Measurements from ENCODE around the gene KANSL1.

Gene KANSL1

DNA sequence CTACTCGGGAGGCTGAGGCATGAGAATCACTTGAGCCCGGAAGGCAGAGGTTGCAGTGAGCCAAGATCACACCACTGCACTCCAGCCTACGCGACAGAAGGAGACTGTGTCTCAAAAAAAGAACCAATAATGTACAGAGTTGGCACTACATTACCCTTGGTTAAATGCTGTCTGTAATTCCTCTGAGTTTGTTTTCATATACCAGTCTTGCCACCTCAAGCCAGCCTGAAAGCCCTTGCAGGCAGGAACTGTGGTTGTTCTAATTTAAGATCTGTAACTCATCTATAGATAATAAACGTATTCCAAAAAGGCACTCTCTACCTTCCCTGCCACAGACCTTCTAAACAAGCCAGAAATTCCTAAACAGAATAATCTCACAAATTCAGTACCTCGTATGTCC is 4.3 kb upstream of the KANSL1 start:
- no peak overlapping the region for H3K4me3 ChIP-seq (ENCODE audit: low read length)
- no peaks in the 10 kb centered on the region for H3K27me3 ChIP-seq (ENCODE audit: control insufficient read depth, low read length)
- no peak overlapping the region for H3K27ac ChIP-seq (ENCODE audit: low read depth, low read length)
- H3F3A ChIP-seq (ENCODE audit: control insufficient read depth, insufficient read depth) = peaks cover 36% of the 10 kb centered on the region
- peaks cover 8% of the 10 kb centered on the region for H3K36me3 ChIP-seq (ENCODE audit: control insufficient read depth, low read length)
- peaks cover 8% of the 10 kb centered on the region; the same call in 1 of the 2 replicates for H4K20me1 ChIP-seq (ENCODE audit: control insufficient read depth, insufficient read depth, low read depth, low read length)
- H3K9me2 ChIP-seq (replicated peaks; ENCODE audit: control insufficient read depth, low read length) = no peaks in the 10 kb centered on the region
- H3K79me2 ChIP-seq (ENCODE audit: control insufficient read depth, low read length) = peaks cover 89% of the 10 kb centered on the region
- no peak overlapping the region for H3K4me2 ChIP-seq (ENCODE audit: low read length)
- TF ChIP-seq EZH2phosphoT487 (IDR thresholded peaks at IDR 0.05; ENCODE audit: borderline replicate concordance, low read length) = no peak
- TF ChIP-seq, protein P1, sequence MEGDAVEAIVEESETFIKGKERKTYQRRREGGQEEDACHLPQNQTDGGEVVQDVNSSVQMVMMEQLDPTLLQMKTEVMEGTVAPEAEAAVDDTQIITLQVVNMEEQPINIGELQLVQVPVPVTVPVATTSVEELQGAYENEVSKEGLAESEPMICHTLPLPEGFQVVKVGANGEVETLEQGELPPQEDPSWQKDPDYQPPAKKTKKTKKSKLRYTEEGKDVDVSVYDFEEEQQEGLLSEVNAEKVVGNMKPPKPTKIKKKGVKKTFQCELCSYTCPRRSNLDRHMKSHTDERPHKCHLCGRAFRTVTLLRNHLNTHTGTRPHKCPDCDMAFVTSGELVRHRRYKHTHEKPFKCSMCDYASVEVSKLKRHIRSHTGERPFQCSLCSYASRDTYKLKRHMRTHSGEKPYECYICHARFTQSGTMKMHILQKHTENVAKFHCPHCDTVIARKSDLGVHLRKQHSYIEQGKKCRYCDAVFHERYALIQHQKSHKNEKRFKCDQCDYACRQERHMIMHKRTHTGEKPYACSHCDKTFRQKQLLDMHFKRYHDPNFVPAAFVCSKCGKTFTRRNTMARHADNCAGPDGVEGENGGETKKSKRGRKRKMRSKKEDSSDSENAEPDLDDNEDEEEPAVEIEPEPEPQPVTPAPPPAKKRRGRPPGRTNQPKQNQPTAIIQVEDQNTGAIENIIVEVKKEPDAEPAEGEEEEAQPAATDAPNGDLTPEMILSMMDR (IDR thresholded peaks at IDR 0.05; ENCODE audit: low read depth, low read length, poor library complexity, severe bottlenecking) = no peak
- H3K4me1 ChIP-seq (ENCODE audit: control insufficient read depth, low read length) = peaks cover 28% of the 10 kb centered on the region
- H3K9me3 ChIP-seq (ENCODE audit: control insufficient read depth, insufficient read depth, low read length) = no peaks in the 10 kb centered on the region

DNA sequence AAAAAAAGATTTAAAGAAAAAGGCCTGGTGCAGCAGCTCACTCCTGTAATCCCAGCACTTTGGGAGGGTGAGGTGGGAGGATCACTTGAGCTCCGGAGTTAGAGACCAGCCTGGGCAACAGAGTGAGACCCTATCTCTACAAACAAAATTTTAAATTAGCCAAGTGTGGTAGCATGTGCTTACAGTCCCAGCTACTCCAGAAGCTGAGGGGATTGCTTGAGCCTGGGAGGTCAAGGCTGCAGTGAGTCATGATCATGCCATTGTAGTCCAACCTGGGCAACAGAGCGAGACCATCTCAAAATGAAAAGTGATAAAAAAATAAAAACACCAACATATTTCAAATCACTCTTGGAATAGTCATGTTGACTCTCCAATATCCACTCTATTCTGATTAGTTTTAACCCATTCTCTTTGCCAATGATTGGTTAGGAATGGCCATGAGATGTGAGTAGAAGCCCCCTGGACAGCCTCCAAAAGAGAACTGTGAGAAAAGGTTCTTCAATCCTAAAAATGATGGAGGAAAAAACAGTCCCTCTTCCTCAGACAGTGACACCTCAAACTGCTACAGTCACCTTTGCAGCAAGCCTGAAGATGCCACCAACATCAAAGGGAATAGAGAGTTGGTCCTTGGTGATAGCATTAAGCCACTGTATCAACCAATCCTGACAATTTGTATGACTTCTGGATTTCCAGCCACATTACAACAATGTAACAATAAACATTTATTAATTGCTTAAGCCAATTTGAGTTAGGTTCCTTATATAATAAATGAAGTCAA is 2.9 kb upstream of the KANSL1 start:
- H3K27me3 ChIP-seq (ENCODE audit: control insufficient read depth, low read length) = no peaks in the 10 kb centered on the region
- TF ChIP-seq, protein P1 (IDR thresholded peaks at IDR 0.05; ENCODE audit: low read depth, low read length, poor library complexity, severe bottlenecking) = no peak
- no peak for TF ChIP-seq EZH2phosphoT487 (IDR thresholded peaks at IDR 0.05; ENCODE audit: borderline replicate concordance, low read length)
- H3K36me3 ChIP-seq (ENCODE audit: control insufficient read depth, low read length) = peaks cover 20% of the 10 kb centered on the region
- H3K9me2 ChIP-seq (replicated peaks; ENCODE audit: control insufficient read depth, low read length) = no peaks in the 10 kb centered on the region
- peaks cover 26% of the 10 kb centered on the region for H3K4me1 ChIP-seq (ENCODE audit: control insufficient read depth, low read length)
- H3K27ac ChIP-seq (ENCODE audit: low read depth, low read length) = no peak overlapping the region
- H3K4me2 ChIP-seq (ENCODE audit: low read length) = no peak overlapping the region
- peaks cover 41% of the 10 kb centered on the region for H3F3A ChIP-seq (ENCODE audit: control insufficient read depth, insufficient read depth)
- H3K4me3 ChIP-seq (ENCODE audit: low read length) = no peak overlapping the region
- H4K20me1 ChIP-seq (ENCODE audit: control insufficient read depth, insufficient read depth, low read depth, low read length) = peaks cover 4% of the 10 kb centered on the region
- no peaks in the 10 kb centered on the region for H3K9me3 ChIP-seq (ENCODE audit: control insufficient read depth, insufficient read depth, low read length)
- H3K79me2 ChIP-seq (ENCODE audit: control insufficient read depth, low read length) = peaks cover 89% of the 10 kb centered on the region

DNA sequence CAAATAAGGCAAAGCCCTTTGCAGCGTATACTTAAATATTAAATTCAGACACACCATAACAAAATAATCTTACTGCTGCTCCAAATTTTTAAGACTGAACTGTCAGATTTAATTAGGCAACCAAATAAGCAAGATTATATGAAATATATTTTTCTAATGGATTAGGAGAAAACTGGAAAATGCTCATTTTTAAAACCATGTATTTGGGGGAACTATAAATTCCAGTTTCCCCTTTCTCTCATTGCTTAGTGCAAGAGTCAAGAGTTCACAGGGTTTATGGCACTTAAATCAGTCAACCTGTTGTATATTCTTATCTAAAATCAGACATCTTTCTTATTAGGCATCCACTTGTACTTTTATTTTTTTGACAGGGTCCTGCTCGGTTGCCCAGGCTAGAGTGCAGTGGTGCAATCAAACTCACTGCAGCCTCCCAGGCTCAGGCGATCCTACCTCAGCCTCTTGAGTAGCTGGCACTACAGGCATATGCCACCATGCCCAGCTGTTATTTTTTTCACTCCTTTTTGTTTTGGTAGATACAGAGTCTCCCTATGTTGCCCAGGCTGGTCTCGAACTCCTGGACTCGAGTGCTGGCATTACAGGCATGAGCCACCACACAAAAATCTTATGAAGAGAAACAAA is 2.1 kb upstream of the KANSL1 start:
- peak overlapping the region; percentile 88 for H3K4me2 ChIP-seq (ENCODE audit: low read length)
- H3K79me2 ChIP-seq (ENCODE audit: control insufficient read depth, low read length) = peaks cover 89% of the 10 kb centered on the region
- TF ChIP-seq, protein P1 (IDR thresholded peaks at IDR 0.05; ENCODE audit: low read depth, low read length, poor library complexity, severe bottlenecking) = no peak
- no peak for TF ChIP-seq EZH2phosphoT487 (IDR thresholded peaks at IDR 0.05; ENCODE audit: borderline replicate concordance, low read length)
- peak overlapping the region; percentile 87; the same call in 1 of the 2 replicates for H3K4me3 ChIP-seq (ENCODE audit: low read length)
- peaks cover 41% of the 10 kb centered on the region for H3F3A ChIP-seq (ENCODE audit: control insufficient read depth, insufficient read depth)
- no peaks in the 10 kb centered on the region for H3K27me3 ChIP-seq (ENCODE audit: control insufficient read depth, low read length)
- H3K4me1 ChIP-seq (ENCODE audit: control insufficient read depth, low read length) = peaks cover 34% of the 10 kb centered on the region
- H3K9me2 ChIP-seq (replicated peaks; ENCODE audit: control insufficient read depth, low read length) = no peaks in the 10 kb centered on the region
- no peaks in the 10 kb centered on the region for H3K9me3 ChIP-seq (ENCODE audit: control insufficient read depth, insufficient read depth, low read length)
- H4K20me1 ChIP-seq (ENCODE audit: control insufficient read depth, insufficient read depth, low read depth, low read length) = peaks cover 12% of the 10 kb centered on the region
- peak overlapping the region; percentile 86 for H3K27ac ChIP-seq (ENCODE audit: low read depth, low read length)
- H3K36me3 ChIP-seq (ENCODE audit: control insufficient read depth, low read length) = peaks cover 26% of the 10 kb centered on the region

Data from DOHH2 (cell line).